Transverse colon (tissue), 4 donors: ENCODE measurements around the gene RAPGEF6. TPM values are rescaled to one million over a fixed set of nuclear protein-coding genes. Genes with fewer than 3 reads are reported as not detected.

ENCODE experiments used
- DNase-seq: peaks from one replicate; pipeline ENCODE4 v3.0.0-alpha.2; 2019
- H3K27ac ChIP-seq, 4 donors: fragments of 200-600 bp; sonication (generic); 2 replicates each; pipeline ENCODE4 v1.5.1; 2016 to 2018; ENCODE audit warnings: inconsistent platforms in 4 of 4
- H3K27me3 ChIP-seq: fragments of 200-600 bp; sonication (generic); 2 replicates; pipeline ENCODE4 v1.5.1; 2017; ENCODE audit warnings: inconsistent platforms
- H3K36me3 ChIP-seq, 4 donors: fragments of 200-600 bp; sonication (generic); 2 replicates each; pipeline ENCODE4 v1.5.1; 2017 to 2019; ENCODE audit warnings: inconsistent platforms in 4 of 4
- H3K4me1 ChIP-seq, 4 donors: fragments of 200-600 bp; sonication (generic); 2 replicates each; pipeline ENCODE4 v1.5.1; 2017 to 2020; ENCODE audit warnings: inconsistent platforms in 4 of 4
- H3K4me3 ChIP-seq, 4 donors: fragments of 200-600 bp; sonication (generic); 1 replicate in 1 of 4; 2 replicates in 3 of 4; pipeline versions ENCODE4 v1.5.1 to v1.6.1; 2017 to 2019; ENCODE audit warnings: inconsistent platforms in 4 of 4
- H3K9me3 ChIP-seq, 2 donors: fragments of 200-600 bp; sonication (generic); 2 replicates each; pipeline ENCODE4 v1.5.1; 2017 to 2019; ENCODE audit warnings: inconsistent platforms in 2 of 2
- CTCF ChIP-seq, 5 experiments: fragments of 200-600 bp in 3 of 5; fragments of 450-650 bp in 2 of 5; sonication (generic) in 3 of 5; IDR thresholded peaks; 1 replicate in 2 of 5; 2 replicates in 3 of 5; pipeline ENCODE4 v1.5.1; 2016 to 2017; ENCODE audit warnings: antibody characterized with exemption in 5 of 5, inconsistent platforms in 3 of 5, mild to moderate bottlenecking in 2 of 5, moderate library complexity in 1 of 5
- EP300 ChIP-seq: sonication (generic); formaldehyde crosslinking; IDR thresholded peaks from one replicate; pipeline ENCODE4 v1.6.1; 2017; ENCODE audit warnings: antibody characterized with exemption, low read depth
- POLR2A ChIP-seq: fragments of 450-650 bp; IDR thresholded peaks from one replicate; pipeline ENCODE4 v1.6.1; 2016; ENCODE audit warnings: antibody characterized with exemption, mild to moderate bottlenecking, moderate library complexity
- POLR2AphosphoS5 ChIP-seq, 3 donors: sonication (generic); formaldehyde crosslinking; IDR thresholded peaks; one replicate each; pipeline ENCODE4 v1.6.1; 2016; ENCODE audit warnings: antibody characterized with exemption in 3 of 3
- WGBS, 2 donors: methylation state at CpG; one replicate each; pipeline ENCODE4 v1.1.5; 2018; ENCODE audit warnings: low coverage in 1 of 2; 5-methylcytosine and 5-hydroxymethylcytosine counted together
- in situ Hi-C, 4 donors: fragments of 200-750 bp; cut with MboI; loops; one replicate each; pipeline versions ENCODE4 v1.15.0 to v1.15.1; 2017; ENCODE audit warnings: low sequenced_read_pairs in 3 of 4, low pct_ligation_motif_present in 1 of 4, low pct_unique_long_range_greater_than_20kb in 1 of 4
- intact Hi-C: fragments of 100-400 bp; cut with DNase I; formaldehyde crosslinking; loops from one replicate; pipeline ENCODE4 v1.15.1; 2023; ENCODE audit warnings: low total_unique reads
- total RNA-seq, 4 donors: library from RNA; depleted of rRNA; stranded (reverse); fragments of >200 nt; gene quantifications; one replicate each; pipeline ENCODE4 v1.1.0, GENCODE V29; 2016

The RAPGEF6 gene
- total RNA-seq, 4 donors from 2014 or later = 21.3 to 40.3 (median 35.9) TPM

- intact Hi-C loops (no loop called here), in situ Hi-C loops (no loop called here)
- H3K27ac ChIP-seq = no peak overlapping the region
- H3K4me1 ChIP-seq = no peaks in the 10 kb centered on the region
- H3K36me3 ChIP-seq = peaks cover 0 to 20% (median 8%) of the 10 kb centered on the region in 4 donors
- DNase-seq = no peak
- H3K9me3 ChIP-seq = no peaks in the 10 kb centered on the region
- TF ChIP-seq POLR2AphosphoS5 (IDR thresholded peaks at IDR 0.05) (no peak), POLR2A (no peak), CTCF (IDR thresholded peaks at IDR 0.05) (no peak)
- H3K4me3 ChIP-seq = no peak overlapping the region
- no peaks in the 10 kb centered on the region for H3K27me3 ChIP-seq
Measured at GRCh38 chr5:131459216-131459615, 175.8 kb downstream of the RAPGEF6 start.

GRCh38 chr5:131457193-131457592 lies 177.8 kb downstream of the RAPGEF6 start:
- intact Hi-C loops = no loop called here

DNA sequence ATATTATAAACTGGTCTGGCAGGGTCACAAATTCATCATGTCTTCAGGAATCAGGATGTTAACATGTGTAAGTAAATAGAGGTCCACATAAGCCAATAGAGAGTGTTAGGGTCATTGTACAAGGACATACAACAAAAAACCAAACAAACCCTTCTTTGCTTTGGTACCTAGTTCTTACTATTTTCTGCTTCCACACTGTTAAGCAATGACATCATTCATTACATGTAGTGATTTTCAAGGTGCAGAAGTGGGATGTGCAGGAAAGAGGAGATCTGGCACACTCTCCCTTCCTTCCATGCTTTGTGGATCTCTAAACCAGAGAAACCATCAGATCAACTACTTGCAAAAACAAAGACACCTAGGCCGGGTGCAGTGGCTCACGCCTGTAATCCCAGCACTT lies 184.1 kb downstream of the RAPGEF6 start:
- TF ChIP-seq POLR2AphosphoS5 (IDR thresholded peaks at IDR 0.05) (no peak), POLR2A (no peak), CTCF (IDR thresholded peaks at IDR 0.05) (no peak), EP300 (no peak)
- 88 to 96% methylated on average over 2 of the region's 2 CpGs for WGBS, 2 donors

More at GRCh38 chr5:131457193-131457592, 177.8 kb downstream of the RAPGEF6 start:
- in situ Hi-C loops = no loop called here
- no peaks in the 10 kb centered on the region for H3K4me1 ChIP-seq
- WGBS, 2 donors = 97 to 100% methylated on average over 1 of the region's 1 CpG
- no peak overlapping the region for H3K27ac ChIP-seq
- no peak overlapping the region for H3K4me3 ChIP-seq
- H3K9me3 ChIP-seq = no peaks in the 10 kb centered on the region
- no peaks in the 10 kb centered on the region for H3K27me3 ChIP-seq
- TF ChIP-seq POLR2AphosphoS5 (IDR thresholded peaks at IDR 0.05) (no peak), EP300 (no peak), CTCF (IDR thresholded peaks at IDR 0.05) (no peak), POLR2A (no peak)
- no peak for DNase-seq
- peaks cover 0 to 35% (median 8%) of the 10 kb centered on the region in 4 donors for H3K36me3 ChIP-seq

GRCh38 chr5:131441184-131441583 lies 193.8 kb downstream of the RAPGEF6 start:
- 72 to 89% methylated on average over 2 of the region's 2 CpGs for WGBS, 2 donors
- in situ Hi-C loops (loop anchor here in 1 of 4 donors (25.0 kb wide), 1 partner anchor 571 kb away; the partner anchor contains the start of gene ACSL6), intact Hi-C loops (no loop called here)
- H3K27me3 ChIP-seq = no peaks in the 10 kb centered on the region
- no peaks in the 10 kb centered on the region for H3K9me3 ChIP-seq
- H3K4me3 ChIP-seq = no peak overlapping the region
- no peaks in the 10 kb centered on the region for H3K4me1 ChIP-seq
- no peak overlapping the region for H3K27ac ChIP-seq
- H3K36me3 ChIP-seq = peaks cover 2 to 41% (median 21%) of the 10 kb centered on the region in 4 donors
- DNase-seq = no peak
- no peak for TF ChIP-seq CTCF (IDR thresholded peaks at IDR 0.05)
- TF ChIP-seq EP300 = no peak
- no peak for TF ChIP-seq POLR2A
- no peak for TF ChIP-seq POLR2AphosphoS5 (IDR thresholded peaks at IDR 0.05)

More for the DNA sequence above, 184.1 kb downstream of the RAPGEF6 start:
- in situ Hi-C loops (no loop called here), intact Hi-C loops (loop anchor here (5.0 kb wide), 1 partner anchor 1159 kb away; no protein-coding TSS in a partner anchor)
- H3K9me3 ChIP-seq = no peaks in the 10 kb centered on the region
- no peak for DNase-seq
- no peak overlapping the region for H3K4me3 ChIP-seq
- no peak overlapping the region for H3K27ac ChIP-seq
- peaks cover 0 to 61% (median 14%) of the 10 kb centered on the region in 4 donors for H3K36me3 ChIP-seq
- H3K4me1 ChIP-seq = no peaks in the 10 kb centered on the region
- H3K27me3 ChIP-seq = no peaks in the 10 kb centered on the region
